CD14-positive monocyte (primary cell): Measurements from ENCODE around the gene PEG3. TPM values are rescaled to one million over a fixed set of nuclear protein-coding genes. Genes with fewer than 3 reads are reported as not detected.

Experiments used
- DNase-seq, 3 donors: peaks; one replicate each; pipeline ENCODE4 v3.0.0-alpha.2; 2011 to 2022
- H2AFZ ChIP-seq: 2 replicates; pipeline ENCODE4 v1.6.0; 2012; ENCODE audit warnings: mild to moderate bottlenecking, low read depth, low read length, inconsistent platforms; ENCODE audit not compliant: insufficient read depth, poor library complexity, severe bottlenecking
- H3K27ac ChIP-seq, 2 donors: 1 replicate in 1 of 2; 2 replicates in 1 of 2; pipeline ENCODE4 v1.5.1; 2012 to 2013; ENCODE audit warnings: low read length in 2 of 2, control low read depth in 1 of 2, inconsistent platforms in 1 of 2, low read depth in 1 of 2, mild to moderate bottlenecking in 1 of 2
- H3K27me3 ChIP-seq, 2 donors: one replicate each; pipeline versions ENCODE4 v1.6.0 to v1.6.1; 2011 to 2013; ENCODE audit warnings: low read length in 2 of 2; ENCODE audit not compliant: control insufficient read depth in 2 of 2, insufficient read depth in 2 of 2
- H3K36me3 ChIP-seq, 2 donors: replicated peaks in 1 of 2; 1 replicate in 1 of 2; 2 replicates in 1 of 2; pipeline versions ENCODE4 v1.5.1 to v1.6.1; 2012 to 2013; ENCODE audit warnings: low read length in 2 of 2, control low read depth in 1 of 2, inconsistent platforms in 1 of 2, mild to moderate bottlenecking in 1 of 2; ENCODE audit not compliant: insufficient read depth in 2 of 2, control insufficient read depth in 1 of 2
- H3K4me1 ChIP-seq, 2 donors: 1 replicate in 1 of 2; 2 replicates in 1 of 2; pipeline versions ENCODE4 v1.5.1 to v1.6.1; 2012 to 2013; ENCODE audit warnings: low read length in 2 of 2, control low read depth in 1 of 2, inconsistent platforms in 1 of 2, mild to moderate bottlenecking in 1 of 2, moderate library complexity in 1 of 2; ENCODE audit not compliant: insufficient read depth in 2 of 2, control insufficient read depth in 1 of 2
- H3K4me2 ChIP-seq: replicated peaks from 2 replicates; pipeline ENCODE3; 2012; ENCODE audit warnings: low read length, moderate library complexity, mild to moderate bottlenecking; ENCODE audit not compliant: poor library complexity, severe bottlenecking; ENCODE audit errors: extremely low read depth
- H3K4me3 ChIP-seq, 3 experiments: fragments of 200-600 bp in 1 of 3; sonication (generic) in 1 of 3; replicated peaks in 1 of 3; 1 replicate in 2 of 3; 2 replicates in 1 of 3; pipeline ENCODE4 v1.5.1; 2011 to 2013; ENCODE audit warnings: low read length in 3 of 3, mild to moderate bottlenecking in 3 of 3, control low read depth in 2 of 3, low read depth in 2 of 3, inconsistent platforms in 1 of 3, moderate library complexity in 1 of 3
- H3K79me2 ChIP-seq: 2 replicates; pipeline ENCODE4 v1.6.0; 2012; ENCODE audit warnings: mild to moderate bottlenecking, control low read depth, inconsistent platforms, low read length, moderate library complexity; ENCODE audit not compliant: insufficient read depth
- H3K9ac ChIP-seq: 2 replicates; pipeline ENCODE4 v1.6.0; 2017; ENCODE audit warnings: low read length, mild to moderate bottlenecking; ENCODE audit not compliant: insufficient read depth, poor library complexity, severe bottlenecking
- H3K9me3 ChIP-seq, 2 donors: replicated peaks in 1 of 2; 1 replicate in 1 of 2; 2 replicates in 1 of 2; pipeline versions ENCODE4 v1.5.1 to v1.6.1; 2012 to 2013; ENCODE audit warnings: low read length in 2 of 2, control low read depth in 1 of 2; ENCODE audit not compliant: control insufficient read depth in 1 of 2, insufficient read depth in 1 of 2
- H4K20me1 ChIP-seq: 2 replicates; pipeline ENCODE4 v1.6.0; 2012; ENCODE audit warnings: mild to moderate bottlenecking, low read length, control low read depth, moderate library complexity; ENCODE audit not compliant: insufficient read depth
- H3K27ac Mint-ChIP-seq, 7 donors: one replicate each; pipeline ENCODE4 v1.8.0; 2020; ENCODE audit warnings: mild to moderate bottlenecking in 7 of 7, mixed read lengths in 7 of 7, moderate library complexity in 6 of 7, inconsistent platforms in 2 of 7
- H3K27me3 Mint-ChIP-seq, 3 donors: one replicate each; pipeline ENCODE4 v1.8.0; 2021 to 2022; ENCODE audit warnings: low read depth in 3 of 3, mild to moderate bottlenecking in 3 of 3, mixed read lengths in 3 of 3, moderate library complexity in 3 of 3, inconsistent platforms in 1 of 3
- H3K36me3 Mint-ChIP-seq, 2 donors: one replicate each; pipeline ENCODE4 v1.8.0; 2020; ENCODE audit warnings: mixed read lengths in 2 of 2, inconsistent platforms in 1 of 2, mild to moderate bottlenecking in 1 of 2
- H3K4me1 Mint-ChIP-seq: one replicate; pipeline ENCODE4 v1.8.0; 2020; ENCODE audit warnings: mild to moderate bottlenecking, mixed read lengths
- H3K4me3 Mint-ChIP-seq, 2 donors: one replicate each; pipeline ENCODE4 v1.8.0; 2020; ENCODE audit warnings: mild to moderate bottlenecking in 2 of 2, mixed read lengths in 2 of 2, moderate library complexity in 1 of 2
- H3K9me3 Mint-ChIP-seq, 7 donors: one replicate each; pipeline ENCODE4 v1.8.0; 2020 to 2022; ENCODE audit warnings: mixed read lengths in 7 of 7, mild to moderate bottlenecking in 6 of 7, moderate library complexity in 6 of 7, inconsistent platforms in 2 of 7
- CTCF ChIP-seq: fragments of 200-600 bp; IDR thresholded peaks from one replicate; pipeline ENCODE4 v1.8.0; 2022; ENCODE audit warnings: antibody characterized with exemption, mild to moderate bottlenecking
- WGBS: methylation state at CpG from one replicate; pipeline ENCODE4 v1.1.5; 2013; ENCODE audit warnings: missing lambda C conversion rate; ENCODE audit not compliant: insufficient coverage; 5-methylcytosine and 5-hydroxymethylcytosine counted together
- intact Hi-C, 2 donors: fragments of 100-400 bp; cut with micrococcal nuclease; formaldehyde crosslinking; loops; one replicate each; pipeline versions ENCODE4 v1.15.0 to v1.15.1; 2023
- polyA plus RNA-seq, 3 donors: library from polyadenylated mRNA; depleted of rRNA in 1 of 3; unstranded in 2 of 3; stranded (reverse) in 1 of 3; fragments of 300-500 nt in 2 of 3; fragments of >200 nt in 1 of 3; fragmentation: Illumina TruSeq in 2 of 3; gene quantifications; 1 replicate in 2 of 3; 2 replicates in 1 of 3; pipeline ENCODE4 v1.2.3, GENCODE V29; 2012 to 2021

PEG3 gene
- polyA plus RNA-seq, 3 donors = 0.05 to 0.07 TPM; not detected in 1

- 74% methylated on average over 5 of the region's 5 CpGs for WGBS
- peaks cover 30 to 77% (median 54%) of the 10 kb centered on the region in 7 donors for H3K9me3 Mint-ChIP-seq
- H3K9me3 ChIP-seq = peaks cover 79 to 98% of the 10 kb centered on the region in 2 donors
Observed at GRCh38 chr19:56821209-56821608, 19.3 kb downstream of the PEG3 start.

GRCh38 chr19:56819166-56819565 is 21.4 kb downstream of the PEG3 start:
- no peak for DNase-seq
- H2AFZ ChIP-seq = no peak overlapping the region
- no peak overlapping the region for H3K27ac ChIP-seq
- no peaks in the 10 kb centered on the region for H3K79me2 ChIP-seq
- H3K9ac ChIP-seq = no peak overlapping the region
- Mint-ChIP-seq H3K36me3 (no peaks in the 10 kb centered on the region), H3K9me3 (peaks cover 33 to 79% (median 58%) of the 10 kb centered on the region in 7 donors), H3K4me3 (no peak overlapping the region), H3K27ac (peak overlapping the region in 2 of 7 donors; percentile 22 to 41), H3K4me1 (no peaks in the 10 kb centered on the region), H3K27me3 (peaks cover 0 to 3% (median 0%) of the 10 kb centered on the region in 3 donors)
- no peak for TF ChIP-seq CTCF
- H3K4me2 ChIP-seq = no peak overlapping the region
- no peaks in the 10 kb centered on the region for H3K36me3 ChIP-seq
- no peaks in the 10 kb centered on the region for H3K27me3 ChIP-seq
- H3K4me3 ChIP-seq = no peak overlapping the region
- peaks cover 87 to 98% of the 10 kb centered on the region in 2 donors for H3K9me3 ChIP-seq
- H4K20me1 ChIP-seq = no peaks in the 10 kb centered on the region
- intact Hi-C loops = no loop called here
- 80% methylated on average over 1 of the region's 2 CpGs for WGBS
- no peaks in the 10 kb centered on the region for H3K4me1 ChIP-seq

More at GRCh38 chr19:56821209-56821608, 19.3 kb downstream of the PEG3 start:
- Mint-ChIP-seq H3K4me1 (no peaks in the 10 kb centered on the region), H3K27ac (no peak overlapping the region), H3K36me3 (no peaks in the 10 kb centered on the region), H3K27me3 (peaks cover 0 to 3% (median 0%) of the 10 kb centered on the region in 3 donors), H3K4me3 (no peak overlapping the region)
- Histone ChIP-seq H3K79me2 (no peaks in the 10 kb centered on the region), H4K20me1 (no peaks in the 10 kb centered on the region), H2AFZ (no peak overlapping the region), H3K9ac (no peak overlapping the region), H3K27ac (no peak overlapping the region), H3K4me2 (no peak overlapping the region), H3K27me3 (no peaks in the 10 kb centered on the region), H3K36me3 (no peaks in the 10 kb centered on the region), H3K4me1 (no peaks in the 10 kb centered on the region), H3K4me3 (no peak overlapping the region)
- no peak for TF ChIP-seq CTCF
- DNase-seq = no peak
- intact Hi-C loops = no loop called here
